GM18507 (cell line): Measurements from ENCODE around the gene RBBP5.
A peak's percentile ranks its signal among the peaks of the same experiment; 100 is the strongest.

Source experiments
- DNase-seq: peaks from one replicate; pipeline ENCODE4 v3.0.0; 2011; ENCODE audit warnings: low read depth; ENCODE audit not compliant: insufficient read length; ENCODE audit errors: extremely low spot score
- FAIRE-seq: peaks from 2 replicates; lab custom pipeline; 2011; peaks lifted over from hg19 to GRCh38; lab: Jason Lieb, UNC

RBBP5 gene

DNA sequence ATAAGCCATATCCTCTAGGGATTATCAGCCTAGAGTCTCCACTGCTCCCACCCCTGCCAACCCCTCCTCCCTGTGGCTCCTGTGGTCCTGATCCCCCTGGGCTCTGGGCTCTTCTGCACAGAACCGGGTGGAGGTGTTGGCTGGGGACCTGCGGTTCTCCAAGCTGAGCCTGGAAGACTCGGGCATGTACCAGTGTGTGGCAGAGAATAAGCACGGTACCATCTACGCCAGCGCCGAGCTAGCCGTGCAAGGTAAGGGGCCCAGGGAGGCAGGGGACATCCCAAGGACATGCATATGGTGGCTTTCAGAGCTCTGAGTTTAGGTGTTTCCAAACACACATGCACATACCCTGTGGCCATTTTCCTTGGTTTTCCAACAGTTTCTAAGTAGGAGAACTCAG lies 59.5 kb downstream of the RBBP5 start:
- DNase-seq (no peak), FAIRE-seq (no peak)

DNA sequence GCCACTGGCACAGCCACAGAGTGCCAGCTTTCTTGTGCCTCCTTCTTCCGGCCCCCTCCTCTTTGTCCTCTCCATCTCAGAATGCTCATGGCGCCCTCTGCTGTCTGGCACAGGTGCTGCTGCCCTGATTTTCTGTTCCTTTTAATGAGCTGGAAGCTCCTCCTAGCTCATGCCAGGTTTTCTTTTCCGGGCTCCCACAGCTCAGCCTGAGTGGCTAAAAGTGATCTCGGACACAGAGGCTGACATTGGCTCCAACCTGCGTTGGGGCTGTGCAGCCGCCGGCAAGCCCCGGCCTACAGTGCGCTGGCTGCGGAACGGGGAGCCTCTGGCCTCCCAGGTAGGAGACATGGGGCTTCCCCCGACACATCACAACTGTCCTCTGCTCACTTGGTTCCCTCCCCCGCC lies 60.1 kb downstream of the RBBP5 start:
- DNase-seq (peak; percentile 53), FAIRE-seq (peak; percentile 84)

DNA sequence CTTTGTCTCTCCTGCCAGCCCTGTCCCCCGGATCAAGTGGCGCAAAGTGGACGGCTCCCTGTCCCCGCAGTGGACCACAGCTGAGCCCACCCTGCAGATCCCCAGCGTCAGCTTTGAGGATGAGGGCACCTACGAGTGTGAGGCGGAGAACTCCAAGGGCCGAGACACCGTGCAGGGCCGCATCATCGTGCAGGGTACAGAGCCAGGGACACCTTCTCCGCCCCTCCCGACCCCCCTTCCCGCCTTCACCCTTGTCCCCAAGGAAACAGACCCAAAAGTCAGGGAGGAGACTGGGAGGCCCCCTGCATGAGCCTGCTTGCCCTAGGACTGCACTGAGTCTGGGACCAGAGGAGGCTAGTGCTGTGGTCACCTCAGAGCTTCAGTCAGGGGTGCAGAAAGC lies 60.6 kb downstream of the RBBP5 start:
- FAIRE-seq: no peak

DNA sequence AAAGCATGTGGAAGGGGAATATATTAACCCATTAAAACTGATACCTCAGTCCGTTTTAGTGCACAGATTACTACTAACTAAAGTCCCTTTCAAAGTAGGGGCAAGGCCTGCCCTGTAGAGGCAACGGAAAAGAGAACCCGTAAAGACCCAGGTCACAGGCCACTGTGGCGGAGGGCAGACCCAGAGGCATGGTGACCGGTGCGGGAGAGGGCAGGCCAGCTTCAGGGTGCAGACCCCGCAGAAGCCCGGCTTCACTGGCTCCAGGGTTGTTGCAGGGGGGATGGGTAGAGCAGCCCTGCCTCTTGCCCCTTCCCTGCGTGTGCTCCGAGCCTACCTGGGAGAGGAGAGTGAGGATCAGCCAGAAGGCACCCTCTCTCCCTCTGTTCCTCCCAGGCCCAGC lies 61.0 kb downstream of the RBBP5 start:
- DNase-seq (no peak), FAIRE-seq (no peak)

More for the DNA sequence above, 60.6 kb downstream of the RBBP5 start:
- no peak for DNase-seq

DNA sequence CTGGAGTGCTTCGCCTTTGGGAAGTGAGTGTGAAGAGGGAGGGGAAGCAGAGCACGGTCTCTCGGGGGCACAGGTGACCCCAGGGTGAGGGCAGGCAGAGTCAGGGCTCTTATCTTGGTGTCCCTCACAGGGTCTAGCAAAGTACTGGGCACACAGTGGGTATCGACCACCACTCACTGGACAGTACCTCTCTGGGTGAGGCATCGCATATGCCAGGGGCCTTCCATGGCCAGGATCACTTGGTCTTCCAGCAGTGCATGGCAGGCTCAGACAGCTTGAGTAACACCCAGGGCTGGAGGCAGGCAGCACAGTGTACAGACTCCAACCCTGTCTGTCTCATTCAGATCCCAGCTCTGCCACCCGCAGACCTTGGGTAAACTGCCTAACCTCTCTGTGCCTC lies 62.1 kb downstream of the RBBP5 start:
- no peak for FAIRE-seq

DNA sequence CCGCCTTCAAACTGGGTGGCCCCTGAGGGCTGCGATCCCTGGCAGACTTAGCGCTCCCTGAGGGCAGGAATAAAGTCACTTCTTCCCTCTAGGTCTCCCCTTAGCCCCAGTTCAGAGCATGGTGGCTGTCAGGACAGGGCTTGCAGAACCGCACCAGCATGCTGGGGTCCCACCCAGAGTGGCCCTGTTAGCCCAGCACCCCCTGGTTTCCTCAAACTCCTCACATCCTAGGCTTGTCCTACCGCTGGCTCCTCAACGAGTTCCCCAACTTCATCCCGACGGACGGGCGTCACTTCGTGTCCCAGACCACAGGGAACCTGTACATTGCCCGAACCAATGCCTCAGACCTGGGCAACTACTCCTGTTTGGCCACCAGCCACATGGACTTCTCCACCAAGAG lies 62.9 kb downstream of the RBBP5 start:
- DNase-seq (no peak), FAIRE-seq (no peak)

More for the DNA sequence above, 62.1 kb downstream of the RBBP5 start:
- DNase-seq: no peak

DNA sequence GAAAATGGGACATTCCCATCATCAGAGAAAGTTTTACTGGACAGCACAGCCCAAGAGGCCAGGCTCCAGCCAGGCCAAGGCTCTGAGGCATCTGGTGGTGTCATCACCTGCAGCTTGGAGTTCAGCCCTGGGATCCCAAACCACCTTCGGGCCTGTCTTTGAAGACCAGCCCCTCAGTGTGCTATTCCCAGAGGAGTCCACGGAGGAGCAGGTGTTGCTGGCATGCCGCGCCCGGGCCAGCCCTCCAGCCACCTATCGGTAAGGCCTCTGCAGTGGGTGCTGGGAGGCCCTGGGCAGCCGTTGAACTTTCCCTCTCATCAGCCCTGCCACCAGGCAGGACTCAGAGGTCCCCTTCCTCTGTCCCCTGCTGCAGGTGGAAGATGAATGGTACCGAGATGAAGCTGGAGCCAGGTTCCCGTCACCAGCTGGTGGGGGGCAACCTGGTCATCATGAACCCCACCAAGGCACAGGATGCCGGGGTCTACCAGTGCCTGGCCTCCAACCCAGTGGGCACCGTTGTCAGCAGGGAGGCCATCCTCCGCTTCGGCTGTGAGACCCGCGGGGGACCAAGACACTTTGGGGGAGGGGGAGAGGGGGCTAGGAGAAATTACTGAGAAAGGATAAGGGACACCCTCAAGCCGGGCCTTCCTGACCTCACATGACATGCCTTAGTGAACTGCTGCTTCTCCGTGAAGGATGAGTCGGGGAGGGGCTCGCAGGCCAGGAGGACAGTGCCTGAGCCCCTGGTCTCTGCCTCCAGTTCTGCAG lies 63.8 kb downstream of the RBBP5 start:
- DNase-seq: no peak
- no peak for FAIRE-seq

DNA sequence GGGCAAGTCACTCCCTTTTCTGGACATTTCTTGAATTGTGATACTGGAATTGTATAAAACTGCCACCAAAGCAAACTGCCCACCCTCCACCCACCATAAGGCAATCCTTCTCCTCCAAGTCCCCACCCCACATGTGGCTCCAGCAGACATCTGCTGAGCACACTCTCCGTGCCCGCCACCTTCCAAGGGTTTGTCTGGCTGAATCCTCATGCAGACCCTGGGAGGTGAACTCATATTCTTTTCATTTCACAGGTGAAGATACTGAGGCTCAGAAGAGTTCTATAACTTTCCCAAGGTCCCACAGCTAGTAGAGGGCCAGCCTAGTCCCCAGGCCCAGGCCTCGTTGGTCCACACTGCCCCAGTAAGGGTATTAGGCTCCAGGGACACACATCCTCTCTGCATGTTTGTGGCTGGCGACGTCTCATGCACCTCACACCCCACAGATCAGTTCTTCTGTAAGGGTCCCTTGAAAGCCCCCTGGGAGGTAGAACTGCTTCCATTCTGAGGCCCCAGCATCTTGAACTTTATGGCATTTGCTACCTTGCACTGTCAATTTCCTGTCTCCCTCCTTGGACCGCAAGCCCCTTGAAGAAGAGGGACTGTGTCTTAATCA lies 64.7 kb downstream of the RBBP5 start:
- FAIRE-seq (no peak), DNase-seq (no peak)

DNA sequence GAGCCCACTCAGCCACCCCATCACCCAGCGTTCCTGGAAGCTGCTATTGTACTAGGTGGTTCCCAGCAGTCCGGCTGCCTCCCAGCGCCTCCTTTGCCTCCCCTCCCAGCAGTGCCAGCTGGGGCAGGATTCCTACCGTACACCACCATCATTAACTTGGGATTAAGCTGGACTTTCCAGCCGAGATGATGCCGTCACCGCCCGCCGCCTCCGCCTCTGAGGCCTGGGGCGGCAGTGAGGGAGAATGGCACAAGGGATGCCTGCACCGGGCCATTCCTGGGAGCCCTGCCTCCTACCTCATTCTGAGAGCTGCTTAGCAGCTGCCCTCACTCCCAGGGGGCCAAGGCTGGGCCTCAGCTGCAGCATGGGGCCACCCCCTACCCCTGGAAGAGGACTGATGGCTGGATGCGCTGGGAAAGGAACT lies 65.6 kb downstream of the RBBP5 start:
- no peak for DNase-seq
- no peak for FAIRE-seq

DNA sequence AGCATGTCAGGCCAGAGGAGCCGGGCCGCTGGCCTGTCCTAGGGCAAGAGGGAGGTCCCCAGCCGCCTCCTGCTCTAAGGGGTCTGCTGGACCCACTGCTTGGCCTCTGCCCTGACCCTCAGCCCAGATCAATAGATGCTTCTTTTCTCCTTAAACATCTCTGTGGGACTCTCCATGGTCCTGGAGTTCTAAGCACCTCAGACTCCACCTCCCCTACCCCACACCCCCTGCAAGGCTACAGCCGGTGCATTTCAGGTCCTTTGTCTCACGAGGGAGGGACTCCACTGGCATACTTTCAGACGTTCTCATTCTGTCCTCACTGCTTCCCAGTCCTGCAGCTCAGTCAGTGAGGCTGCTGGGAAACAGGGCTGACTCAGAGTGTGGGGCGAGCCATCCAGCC lies 67.8 kb downstream of the RBBP5 start:
- DNase-seq (no peak), FAIRE-seq (no peak)

DNA sequence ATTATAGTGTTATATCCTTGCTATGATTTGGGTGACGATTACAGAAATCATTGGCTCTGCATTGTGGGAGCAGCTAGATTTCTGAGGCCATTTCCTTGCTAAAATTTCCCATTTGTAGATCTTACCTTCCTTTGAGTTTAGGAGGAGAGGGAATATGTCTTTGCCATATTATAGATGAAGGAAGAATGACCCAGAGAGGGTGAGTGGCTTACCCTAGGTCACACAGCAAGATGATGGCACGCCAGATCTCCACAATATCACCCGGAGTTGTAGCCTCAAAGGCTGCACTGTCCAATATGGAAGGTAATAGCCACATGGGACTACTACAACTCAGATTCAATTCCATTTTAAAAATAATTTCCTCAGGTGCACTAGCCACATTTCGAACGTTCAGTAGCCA lies 68.5 kb downstream of the RBBP5 start:
- FAIRE-seq: no peak
- no peak for DNase-seq

DNA sequence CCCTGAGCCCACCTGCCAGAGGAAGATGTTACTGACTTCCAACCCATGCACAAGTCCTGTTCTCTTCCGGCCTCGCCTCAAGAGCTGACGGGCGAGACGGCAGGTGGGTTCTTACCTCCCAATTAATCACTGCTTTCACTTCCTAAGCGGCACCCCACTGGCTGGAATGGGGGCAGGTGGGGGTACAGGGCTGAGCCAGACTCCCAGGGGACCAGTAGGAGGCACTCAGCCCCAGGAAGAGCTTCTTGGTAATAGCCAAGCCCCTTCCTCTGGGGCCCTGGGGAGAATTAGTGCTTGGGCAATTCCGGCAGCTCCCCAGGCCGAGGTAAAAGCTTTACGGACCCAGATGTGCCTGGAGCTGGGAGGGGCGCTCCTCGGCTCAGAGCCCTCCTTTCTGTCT lies 69.1 kb downstream of the RBBP5 start:
- DNase-seq: no peak
- no peak for FAIRE-seq

DNA sequence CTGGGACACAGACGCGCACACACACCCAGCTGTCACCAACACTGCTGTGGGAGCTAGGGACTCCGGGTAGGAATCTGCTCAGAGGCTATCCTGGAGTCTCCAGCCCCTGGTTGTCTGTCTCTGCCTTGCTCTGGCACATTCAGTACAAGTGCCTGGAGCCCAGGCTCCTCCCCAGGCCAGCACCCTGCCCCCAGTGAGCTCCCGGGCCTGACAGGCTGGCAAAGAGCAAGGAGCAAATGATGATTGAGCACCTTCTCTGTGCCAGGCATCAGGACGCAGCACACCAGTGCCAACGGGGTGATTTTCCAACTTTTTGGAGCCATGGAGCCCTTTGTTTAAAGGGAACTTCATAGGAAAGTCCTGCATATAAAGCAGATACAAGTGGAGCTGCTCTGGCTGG lies 72.3 kb downstream of the RBBP5 start:
- FAIRE-seq (no peak), DNase-seq (no peak)

DNA sequence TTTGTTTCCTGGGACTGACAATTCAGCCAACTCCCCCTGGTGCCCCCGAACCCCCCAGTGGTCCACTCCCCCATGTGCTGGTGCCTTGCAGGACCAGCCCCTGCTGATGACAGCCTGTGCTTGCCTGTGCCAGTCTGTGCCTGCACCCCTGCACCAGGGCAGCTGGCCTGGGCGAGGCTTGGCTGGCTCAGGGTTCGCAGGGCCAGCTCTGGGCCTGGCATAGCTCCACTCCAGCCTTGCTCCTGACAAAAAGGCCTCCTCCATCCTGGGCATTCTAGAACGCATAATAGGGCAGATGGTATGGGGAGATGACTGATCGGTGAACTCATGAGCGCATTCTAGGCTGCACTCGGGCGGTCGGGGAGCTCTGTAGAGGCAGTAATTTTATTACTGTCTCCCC lies 73.4 kb downstream of the RBBP5 start:
- DNase-seq: no peak
- no peak for FAIRE-seq

DNA sequence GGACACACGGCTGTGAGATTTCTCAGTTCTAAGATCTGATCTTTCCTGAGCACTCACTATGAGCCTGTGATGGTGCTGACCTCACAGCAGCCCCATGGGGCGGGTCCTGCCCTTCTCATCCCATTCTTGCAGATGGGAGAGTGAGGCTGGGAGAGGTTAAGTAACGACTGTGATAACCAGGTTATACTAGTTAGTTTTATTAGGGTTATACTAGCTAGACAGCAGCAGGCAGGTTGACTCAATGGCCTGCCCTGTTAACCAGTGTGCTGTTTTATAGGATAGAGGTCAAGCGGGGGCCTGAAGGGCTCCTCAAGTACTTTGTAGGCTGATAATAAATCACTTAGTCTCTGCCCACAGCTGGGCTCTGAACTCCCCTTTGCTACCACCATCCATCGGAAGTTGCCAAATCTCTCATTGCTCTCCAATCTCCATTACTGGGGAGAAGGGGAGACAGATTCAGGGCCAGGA lies 74.0 kb downstream of the RBBP5 start:
- DNase-seq (no peak), FAIRE-seq (no peak)

DNA sequence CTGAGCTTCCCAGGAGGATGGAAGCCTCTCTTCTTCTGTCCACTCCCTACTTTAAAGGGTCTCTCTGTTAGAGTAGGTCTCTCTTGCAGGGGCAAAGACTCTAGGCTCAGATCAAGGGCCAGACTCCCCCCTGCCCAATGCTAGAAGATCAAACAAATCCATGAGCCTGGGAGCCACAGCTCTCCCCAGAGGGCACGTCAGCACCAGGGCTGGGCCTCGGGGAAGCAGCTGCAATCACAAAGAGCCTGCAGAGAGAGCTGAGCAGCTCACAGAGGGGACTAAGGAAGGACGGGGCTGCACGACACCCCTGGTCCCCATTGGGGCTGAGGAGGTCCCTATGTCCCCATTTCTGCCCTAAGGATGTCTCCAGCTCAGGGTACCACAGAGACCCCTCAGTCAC lies 74.9 kb downstream of the RBBP5 start:
- DNase-seq (no peak), FAIRE-seq (no peak)

DNA sequence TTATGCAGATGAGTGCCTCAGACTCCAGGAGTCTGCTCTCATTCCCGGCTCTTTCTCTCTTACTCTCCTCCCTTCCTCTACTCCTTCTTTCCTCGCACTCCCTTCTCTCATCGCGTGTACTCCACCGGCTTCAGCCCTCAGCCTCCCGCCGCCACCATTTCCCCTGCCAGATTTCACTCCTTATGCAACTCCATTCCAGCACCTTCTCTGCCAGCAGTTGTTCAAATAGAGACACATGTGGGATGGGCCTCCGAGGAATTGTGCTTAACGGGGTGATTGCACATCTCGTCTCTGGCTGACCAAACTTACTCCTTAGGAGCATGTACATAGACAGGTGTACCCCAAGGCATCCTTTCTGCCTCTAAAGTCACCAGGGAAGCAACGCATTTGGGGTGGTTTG lies 76.6 kb downstream of the RBBP5 start:
- FAIRE-seq (no peak), DNase-seq (no peak)

DNA sequence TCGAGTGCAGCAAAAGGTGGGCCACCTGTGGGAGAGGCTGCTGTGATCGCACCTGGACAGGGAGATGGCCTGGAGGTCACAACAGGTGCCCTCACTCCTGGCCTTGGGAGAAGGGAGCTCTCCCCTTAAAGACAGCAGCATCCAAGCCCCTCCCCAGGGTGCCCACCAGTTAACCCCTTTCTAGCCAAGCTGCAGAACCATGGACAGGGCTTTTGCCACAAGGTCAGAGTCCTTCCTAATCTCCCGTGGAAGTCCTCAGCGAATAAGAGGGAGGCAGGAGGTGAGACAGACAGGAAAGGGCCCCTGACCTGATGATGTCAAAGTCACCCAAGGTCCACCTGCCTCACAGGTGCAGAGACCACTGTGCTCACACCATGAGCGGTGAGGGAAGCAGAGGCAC lies 77.0 kb downstream of the RBBP5 start:
- no peak for DNase-seq
- no peak for FAIRE-seq

DNA sequence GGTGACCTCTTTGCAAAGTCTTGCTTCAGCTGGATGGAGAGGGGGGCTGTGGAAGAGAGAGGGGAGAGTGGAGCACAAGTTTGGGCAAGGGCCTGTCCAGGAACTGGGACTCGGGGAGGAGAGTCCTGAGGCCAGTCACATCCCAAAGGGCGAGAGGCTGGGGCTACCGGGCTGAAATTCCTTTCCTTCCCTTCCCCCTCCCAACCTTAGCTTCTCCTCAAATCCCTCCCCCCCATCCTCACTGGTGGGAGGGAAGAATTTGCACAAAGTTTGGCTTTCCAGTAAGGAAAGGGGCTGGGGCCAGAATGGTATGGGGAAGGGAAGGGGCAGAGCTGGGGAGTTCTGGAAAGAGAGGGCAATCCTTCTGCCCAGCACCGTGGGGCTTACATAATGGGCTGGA lies 77.9 kb downstream of the RBBP5 start:
- no peak for DNase-seq
- FAIRE-seq: no peak

DNA sequence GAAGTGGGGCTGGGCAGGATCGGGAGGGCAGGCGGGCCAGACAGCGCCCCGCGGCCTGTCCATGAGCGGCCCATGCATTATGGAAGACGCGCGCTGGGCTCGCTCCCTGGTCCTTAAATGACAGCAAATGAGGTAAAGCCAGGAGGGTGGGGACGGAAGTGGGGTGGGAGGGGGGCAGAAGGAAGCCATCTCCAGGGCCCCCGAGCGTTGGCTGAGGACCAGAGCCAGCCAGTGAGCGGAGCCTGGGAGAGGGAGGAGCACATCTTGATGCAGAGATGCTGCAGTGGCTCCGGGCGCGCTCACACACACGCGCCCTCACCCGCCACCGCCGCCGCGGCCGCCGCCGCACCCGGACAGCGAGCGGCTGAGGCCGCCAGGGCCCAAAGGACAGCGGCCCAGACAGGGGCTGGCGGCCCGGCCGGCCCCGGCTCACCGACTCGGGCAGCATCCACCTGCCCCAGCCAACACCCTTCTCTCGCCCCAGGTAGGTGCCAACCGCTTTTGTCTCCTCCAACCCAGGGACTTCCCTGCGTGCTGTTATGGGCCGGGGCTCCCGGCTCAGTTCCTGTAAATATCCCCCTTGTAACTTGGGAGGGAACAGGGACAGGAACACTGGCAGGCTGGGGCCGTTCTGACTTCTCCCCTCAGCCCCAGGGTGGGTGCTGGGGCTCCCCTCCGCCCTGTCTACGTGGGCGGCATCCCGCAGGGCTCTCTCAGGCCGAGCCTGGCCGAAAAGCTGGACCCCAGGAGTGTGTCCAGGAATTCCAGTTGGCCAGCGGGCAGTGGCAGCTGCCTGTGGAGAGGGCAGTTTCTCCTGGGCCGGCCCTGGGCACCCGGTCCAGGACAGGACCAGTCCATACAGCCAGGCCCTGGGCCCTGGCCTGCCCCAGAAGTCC lies 78.6 kb downstream of the RBBP5 start, which contains the start of gene CNTN2:
Gene CNTN2, plus strand, starts transcription at position 302 of the 896 bp plus-strand sequence. CDS start 9,974 bp downstream, outside the sequence.
- no peak for DNase-seq
- no peak for FAIRE-seq
